HT1080 (cell line): Measurements from ENCODE around the gene SETD9. TPM values are rescaled to one million over a fixed set of nuclear protein-coding genes. Genes with fewer than 3 reads are reported as not detected.

Source experiments
- DNase-seq: peaks from one replicate; pipeline ENCODE4 v3.0.0-alpha.2; 2015; ENCODE audit warnings: low read depth
- total RNA-seq: library from RNA; depleted of rRNA; stranded (reverse); fragments of >200 nt; shearing (Covaris generic); gene quantifications from 2 replicates; pipeline ENCODE4 v1.2.3, GENCODE V29; 2014; rRNA removed

Gene SETD9
- total RNA-seq, 1 experiment from 2014 or later: 23.1 TPM

- DNase-seq: no peak
Observed at GRCh38 chr5:56934325-56934724, 24.9 kb downstream of the SETD9 start.

GRCh38 chr5:56938858-56939257 is 29.5 kb downstream of the SETD9 start:
- DNase-seq: no peak

DNA sequence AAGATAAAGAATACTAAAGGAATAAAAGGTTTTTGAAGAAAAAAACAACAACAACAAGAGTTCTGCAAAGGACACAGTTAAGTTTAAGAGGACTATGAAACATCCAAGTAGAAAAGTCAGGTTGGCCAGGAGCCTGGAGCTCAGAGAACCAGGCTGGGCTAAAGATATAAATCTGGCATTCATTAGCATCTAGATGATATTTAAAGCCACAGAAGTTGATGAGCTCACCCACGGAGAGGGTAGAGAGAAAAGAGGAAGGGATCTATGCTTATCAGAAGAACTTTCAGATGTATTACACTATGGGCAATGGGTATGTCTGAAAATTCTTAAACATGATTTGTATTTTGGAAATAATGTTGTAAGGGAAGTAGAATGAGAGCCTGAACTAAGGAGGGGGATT is 32.6 kb downstream of the SETD9 start:
- DNase-seq: no peak

GRCh38 chr5:56947052-56947451 is 37.7 kb downstream of the SETD9 start:
- DNase-seq: no peak

DNA sequence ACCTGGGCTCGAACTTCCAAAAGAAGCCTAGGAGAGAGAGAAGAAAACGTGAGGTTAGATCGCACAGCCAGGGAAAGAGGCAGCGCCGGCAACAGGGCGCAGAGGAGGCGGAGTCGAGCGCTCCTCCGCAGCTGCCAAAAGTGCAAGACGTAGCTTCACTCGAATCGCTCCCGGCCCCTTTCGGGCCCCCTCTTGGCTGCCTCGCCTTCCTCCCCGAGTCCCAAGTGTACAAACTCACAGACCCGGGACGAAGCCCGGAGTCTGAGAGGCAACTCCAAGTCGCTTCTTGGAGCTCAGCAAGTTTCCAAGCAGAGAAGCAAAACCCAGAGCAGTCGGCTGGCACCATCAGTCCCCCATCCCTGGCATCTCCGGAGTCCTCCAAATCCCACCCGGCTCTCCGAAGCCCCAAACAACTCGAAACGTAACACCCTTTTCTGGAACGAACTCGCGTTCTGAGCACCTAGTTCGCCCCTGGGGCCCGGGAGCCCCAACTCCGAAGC is 41.3 kb downstream of the SETD9 start:
- peak; percentile 56 for DNase-seq

DNA sequence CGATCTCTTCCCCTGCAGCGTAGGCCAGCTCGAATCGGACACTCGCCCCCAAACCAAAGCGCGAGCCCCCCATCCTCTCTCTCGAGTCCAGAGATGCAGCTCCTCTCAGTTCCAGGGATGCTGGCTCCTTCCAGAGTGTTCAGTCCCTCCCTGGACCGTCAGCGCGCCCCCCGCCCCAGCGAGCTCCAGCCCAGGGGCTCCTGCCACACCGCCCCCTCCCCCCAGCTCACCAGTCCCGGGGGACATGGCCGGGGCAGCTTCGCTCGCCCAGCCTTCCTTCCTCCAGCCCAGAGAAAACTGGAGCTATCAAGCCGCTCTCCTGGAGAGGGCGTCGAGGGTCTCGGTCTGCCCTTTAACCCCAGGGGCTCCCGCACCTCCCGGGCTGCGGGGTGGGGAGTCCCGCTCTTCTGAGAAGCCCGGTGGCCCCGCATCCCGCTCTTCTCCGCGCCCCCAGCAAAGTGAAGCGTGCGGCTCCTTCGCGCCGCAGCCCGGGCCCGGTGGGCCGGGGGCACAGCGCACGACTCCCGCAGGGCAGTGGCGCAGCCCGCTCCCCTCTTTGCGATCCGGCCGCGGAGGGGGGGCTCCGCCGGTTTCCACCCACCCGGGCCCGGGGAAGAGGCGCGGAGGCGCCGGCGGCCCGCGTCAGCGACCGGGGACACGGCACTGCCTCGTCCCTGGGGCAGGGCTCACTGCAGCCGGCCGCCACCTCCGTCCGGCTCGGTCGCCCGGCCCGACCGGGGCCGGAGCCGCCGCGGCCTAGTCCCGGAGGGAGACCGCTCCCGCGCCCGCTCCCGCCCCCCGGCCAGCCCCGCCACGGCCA is 41.9 kb downstream of the SETD9 start:
- peak; percentile 6 for DNase-seq

- peak; percentile 49 for DNase-seq
Observed at GRCh38 chr5:56951946-56952691, 42.7 kb downstream of the SETD9 start, which contains the start of gene MIER3. Gene MIER3 (minus strand): TSS chr5:56952123. CDS start chr5:56952102, 21 bp downstream.

DNA sequence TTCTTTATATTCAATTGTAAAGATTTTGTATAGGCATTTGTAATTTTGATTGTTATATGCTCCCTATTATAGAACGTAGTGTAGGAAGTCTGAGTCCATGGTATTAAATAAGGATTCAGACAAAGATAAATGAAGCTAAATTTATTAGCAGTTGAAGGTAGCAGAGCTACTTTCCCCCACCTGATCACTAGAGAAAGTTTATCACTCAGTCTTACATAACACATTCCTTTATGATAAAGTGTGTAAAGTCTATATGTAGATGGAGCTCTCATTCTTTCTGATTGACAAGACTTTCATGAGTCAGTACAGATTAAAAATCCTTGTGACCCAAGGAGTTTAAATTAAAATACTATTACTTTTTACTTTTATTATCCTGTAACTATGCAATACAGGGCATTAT is 44.9 kb downstream of the SETD9 start:
- no peak for DNase-seq

- DNase-seq: no peak
Observed at GRCh38 chr5:56958595-56958994, 49.2 kb downstream of the SETD9 start.

GRCh38 chr5:56959326-56959725 is 49.9 kb downstream of the SETD9 start:
- no peak for DNase-seq

- no peak for DNase-seq
Observed at GRCh38 chr5:56961746-56962145, 52.4 kb downstream of the SETD9 start.

DNA sequence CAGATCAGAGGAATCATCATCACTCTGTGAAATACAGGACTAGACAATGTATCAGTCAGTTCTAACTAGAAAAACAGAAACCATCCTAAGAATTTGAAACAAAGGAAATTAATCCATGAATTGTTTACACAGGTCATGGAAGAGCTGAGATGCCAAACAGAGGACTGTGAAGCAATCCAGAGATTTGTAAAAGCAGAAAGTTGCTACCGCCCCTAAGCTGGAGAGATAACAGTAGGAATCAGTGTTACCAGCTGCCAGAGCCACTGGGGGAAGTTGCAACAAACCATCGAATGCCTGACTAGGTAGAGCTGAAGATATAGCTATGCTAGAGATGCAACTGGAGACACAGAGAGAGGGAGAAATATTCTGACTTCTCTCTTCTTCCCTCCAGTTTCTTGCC is 52.9 kb downstream of the SETD9 start:
- no peak for DNase-seq

DNA sequence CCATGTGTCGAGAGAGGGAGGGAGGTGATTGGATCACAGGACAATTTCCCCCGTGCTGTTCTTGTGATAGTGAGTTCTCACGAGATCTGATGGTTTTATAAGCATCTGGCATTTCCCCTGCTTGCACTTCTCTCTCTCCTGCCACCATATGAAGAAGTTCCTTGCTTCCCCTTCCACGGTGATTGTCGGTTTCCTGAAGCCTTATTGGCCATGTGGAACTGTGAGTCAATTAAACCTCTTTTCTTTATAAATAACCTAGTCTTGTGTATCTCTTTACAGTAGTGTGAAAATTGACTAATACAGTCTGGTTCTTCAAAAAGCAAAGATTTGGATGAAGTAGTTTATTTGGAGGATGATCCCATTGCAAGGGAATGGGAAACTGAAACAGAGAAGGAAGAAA is 53.9 kb downstream of the SETD9 start:
- DNase-seq: no peak

- no peak for DNase-seq
Observed at GRCh38 chr5:56964173-56964572, 54.8 kb downstream of the SETD9 start.

Other genes starting within 250 kb of the SETD9 start
- gene MAP3K1, start 94.0 kb upstream of the SETD9 start, total RNA-seq: 4.4 and 5.1 TPM in 2 replicates
- 7.9 and 9.5 TPM in 2 replicates for gene MIER3, start 42.5 kb downstream of the SETD9 start, total RNA-seq